Measurements from ENCODE around the gene ASCC1. TPM values are rescaled to one million over a fixed set of nuclear protein-coding genes. Genes with fewer than 3 reads are reported as not detected.

Gene ASCC1
- total and polyA plus RNA-seq, 7 donors: 15.3 to 37.0 (median 19.3) TPM

DNA sequence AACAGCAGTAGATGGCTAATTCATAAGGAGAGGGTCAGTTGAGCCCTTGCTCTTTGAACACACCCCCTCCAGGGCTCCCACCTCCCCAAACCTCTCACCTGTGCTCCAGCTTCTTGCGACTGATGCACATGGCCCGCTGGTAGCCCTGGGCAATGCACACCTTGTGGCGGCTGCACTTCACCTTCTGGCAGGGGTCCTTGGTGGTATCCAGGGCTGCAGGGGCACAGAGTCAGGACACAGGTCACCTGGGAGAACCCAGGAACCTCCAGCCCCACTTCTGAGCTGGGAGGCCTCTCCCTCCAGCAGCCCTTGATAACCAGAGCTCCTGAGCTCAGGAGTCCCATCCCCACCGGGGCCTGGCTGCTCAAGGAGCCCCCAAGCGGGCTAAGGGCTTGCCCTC lies 144.0 kb downstream of the ASCC1 start:
- Histone ChIP-seq H3K9me3 (no peaks in the 10 kb centered on the region), H3K27me3 (ENCODE audit: insufficient read depth in 3 of 3, low read length in 2 of 3) (no peaks in the 10 kb centered on the region), H3K36me3 (ENCODE audit: insufficient read depth in 1 of 2, low read depth in 1 of 2) (no peaks in the 10 kb centered on the region), H3K4me1 (peaks cover 6% of the 10 kb centered on the region), H3K4me3 (no peak overlapping the region), H3K27ac (no peak overlapping the region)
- TF ChIP-seq, protein P1, sequence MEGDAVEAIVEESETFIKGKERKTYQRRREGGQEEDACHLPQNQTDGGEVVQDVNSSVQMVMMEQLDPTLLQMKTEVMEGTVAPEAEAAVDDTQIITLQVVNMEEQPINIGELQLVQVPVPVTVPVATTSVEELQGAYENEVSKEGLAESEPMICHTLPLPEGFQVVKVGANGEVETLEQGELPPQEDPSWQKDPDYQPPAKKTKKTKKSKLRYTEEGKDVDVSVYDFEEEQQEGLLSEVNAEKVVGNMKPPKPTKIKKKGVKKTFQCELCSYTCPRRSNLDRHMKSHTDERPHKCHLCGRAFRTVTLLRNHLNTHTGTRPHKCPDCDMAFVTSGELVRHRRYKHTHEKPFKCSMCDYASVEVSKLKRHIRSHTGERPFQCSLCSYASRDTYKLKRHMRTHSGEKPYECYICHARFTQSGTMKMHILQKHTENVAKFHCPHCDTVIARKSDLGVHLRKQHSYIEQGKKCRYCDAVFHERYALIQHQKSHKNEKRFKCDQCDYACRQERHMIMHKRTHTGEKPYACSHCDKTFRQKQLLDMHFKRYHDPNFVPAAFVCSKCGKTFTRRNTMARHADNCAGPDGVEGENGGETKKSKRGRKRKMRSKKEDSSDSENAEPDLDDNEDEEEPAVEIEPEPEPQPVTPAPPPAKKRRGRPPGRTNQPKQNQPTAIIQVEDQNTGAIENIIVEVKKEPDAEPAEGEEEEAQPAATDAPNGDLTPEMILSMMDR (IDR thresholded peaks at IDR 0.05): no peak
- ATAC-seq (no peak), DNase-seq (peak in 1 of 2 donors; percentile 26)
- WGBS, 3 donors: 89 to 91% (median 90%) methylated on average over 5 of the region's 5 CpGs
- intact Hi-C loops (cut with DNase I): loop anchor here in 1 of 2 donors (5.0 kb wide), 1 partner anchor 1755 kb away; no protein-coding TSS in a partner anchor

DNA sequence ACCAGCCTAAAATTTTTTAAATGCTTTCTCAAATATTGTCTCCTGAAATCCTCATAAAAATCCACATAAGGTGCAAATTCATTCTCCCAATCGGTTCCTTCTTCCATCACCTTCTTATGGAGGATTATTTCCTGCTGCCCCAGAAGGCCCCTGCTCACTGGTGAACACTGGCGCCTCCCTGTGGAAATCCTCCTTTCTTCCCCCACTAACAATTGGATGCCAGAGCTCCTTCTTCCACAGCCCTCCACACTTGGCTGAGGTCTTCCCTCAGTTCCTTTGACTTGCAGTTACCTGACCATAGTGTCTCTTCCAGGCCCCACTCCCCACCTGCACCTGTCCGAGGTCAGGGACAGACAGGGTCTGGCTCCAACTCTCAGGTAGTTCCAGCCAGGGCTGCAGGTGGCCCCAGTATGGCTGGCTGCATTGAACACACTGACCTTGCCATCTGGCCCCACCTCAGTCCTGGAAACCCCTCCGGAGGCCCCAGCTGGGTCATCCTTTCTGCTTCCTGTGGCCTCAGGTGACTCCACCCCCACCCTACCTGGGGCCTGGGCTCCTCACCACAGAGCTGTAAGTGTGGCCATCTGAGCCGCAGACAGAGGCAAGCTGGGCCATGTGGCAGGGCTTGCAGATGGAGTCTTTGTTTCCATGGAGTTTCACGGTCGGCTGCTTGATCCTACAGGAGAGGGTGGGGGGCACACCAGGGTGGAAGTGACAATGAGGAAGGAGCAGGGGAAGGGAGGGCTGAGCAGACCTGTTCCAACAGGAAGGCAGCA lies 146.1 kb downstream of the ASCC1 start:
- Histone ChIP-seq H3K27ac (no peak overlapping the region), H3K27me3 (ENCODE audit: insufficient read depth in 3 of 3, low read length in 2 of 3) (no peaks in the 10 kb centered on the region), H3K9me3 (no peaks in the 10 kb centered on the region), H3K36me3 (ENCODE audit: insufficient read depth in 1 of 2, low read depth in 1 of 2) (no peaks in the 10 kb centered on the region), H3K4me3 (no peak overlapping the region), H3K4me1 (peaks cover 6% of the 10 kb centered on the region)
- DNase-seq (peak in 1 of 2 donors; percentile 23), ATAC-seq (no peak)
- intact Hi-C loops (cut with DNase I): loop anchor here in 1 of 2 donors (5.0 kb wide), 1 partner anchor 1753 kb away; no protein-coding TSS in a partner anchor
- 81 to 86% (median 82%) methylated on average over 7 of the region's 7 CpGs for WGBS, 3 donors
- TF ChIP-seq, protein P1 (IDR thresholded peaks at IDR 0.05): no peak

DNA sequence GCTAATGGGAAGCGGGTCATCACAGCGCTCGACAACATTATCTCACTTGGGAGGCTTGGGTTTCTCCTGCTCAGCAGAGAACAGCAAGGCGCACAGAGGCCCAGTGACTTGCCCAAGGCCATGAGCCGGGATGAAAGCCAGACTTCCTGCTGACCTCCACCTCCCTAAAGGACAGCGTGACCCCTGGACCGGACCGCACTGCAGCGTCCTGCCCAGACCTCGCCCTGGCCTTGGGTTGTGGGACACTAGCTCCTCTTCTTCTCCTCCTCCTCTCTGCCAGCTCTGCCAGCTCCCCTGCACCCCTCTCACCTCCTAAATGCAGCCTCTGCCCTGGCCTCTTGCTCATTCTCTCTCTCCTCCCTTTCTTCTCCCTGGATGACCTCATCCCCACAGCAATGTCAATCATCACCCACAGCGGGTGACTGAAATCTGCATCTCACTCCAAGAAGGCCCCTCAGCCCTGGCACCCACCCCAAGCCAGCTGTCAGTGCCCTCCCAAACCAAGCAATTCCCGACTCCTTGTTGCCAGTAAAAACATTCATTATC lies 147.1 kb downstream of the ASCC1 start:
- H3K27ac ChIP-seq: no peak overlapping the region
- DNase-seq: peak in 1 of 2 donors; percentile 36
- 68 to 77% (median 69%) methylated on average over 12 of the region's 12 CpGs for WGBS, 3 donors
- no peaks in the 10 kb centered on the region for H3K9me3 ChIP-seq
- no peaks in the 10 kb centered on the region for H3K36me3 ChIP-seq (ENCODE audit: insufficient read depth in 1 of 2, low read depth in 1 of 2)
- TF ChIP-seq, protein P1 (IDR thresholded peaks at IDR 0.05): no peak
- no peaks in the 10 kb centered on the region for H3K27me3 ChIP-seq (ENCODE audit: insufficient read depth in 3 of 3, low read length in 2 of 3)
- ATAC-seq: no peak
- peaks cover 6% of the 10 kb centered on the region for H3K4me1 ChIP-seq
- H3K4me3 ChIP-seq: no peak overlapping the region
- intact Hi-C loops (cut with DNase I): no loop called here

DNA sequence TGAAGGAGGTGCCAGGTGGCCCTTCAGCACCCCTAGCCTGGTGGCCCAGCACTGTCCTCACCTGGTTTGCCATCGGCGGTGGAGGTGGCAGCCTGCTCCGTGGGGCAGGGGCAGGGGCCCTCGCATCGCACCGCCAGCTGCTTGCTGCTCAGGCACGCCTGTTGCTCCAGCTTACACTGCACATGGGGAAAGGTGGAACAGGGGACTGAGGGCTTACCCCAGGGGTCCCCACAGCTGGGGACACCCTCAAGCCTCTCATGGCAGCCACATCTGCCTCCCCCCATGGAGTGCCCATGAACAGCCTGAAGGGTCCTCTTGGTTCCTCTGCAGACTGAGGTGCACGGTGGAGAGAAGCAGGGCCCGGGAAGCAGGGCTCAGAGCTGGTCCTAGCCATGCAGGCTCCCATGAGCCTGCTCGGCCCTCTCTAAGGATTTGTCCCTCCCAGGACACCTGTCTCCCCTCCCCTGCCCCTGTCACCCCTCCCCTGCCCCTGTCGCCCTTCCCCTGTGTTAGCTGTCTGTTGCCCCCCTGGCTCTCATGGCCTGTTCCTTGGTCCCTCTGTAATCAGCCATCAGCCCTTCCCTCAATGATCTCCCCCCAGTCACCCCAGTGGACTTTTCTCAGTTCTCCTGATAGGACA lies 147.8 kb downstream of the ASCC1 start:
- Histone ChIP-seq H3K9me3 (no peaks in the 10 kb centered on the region), H3K27ac (no peak overlapping the region), H3K36me3 (ENCODE audit: insufficient read depth in 1 of 2, low read depth in 1 of 2) (no peaks in the 10 kb centered on the region), H3K4me1 (peaks cover 6% of the 10 kb centered on the region), H3K4me3 (no peak overlapping the region), H3K27me3 (ENCODE audit: insufficient read depth in 3 of 3, low read length in 2 of 3) (no peaks in the 10 kb centered on the region)
- ATAC-seq (no peak), DNase-seq (peak in 1 of 2 donors; percentile 48)
- intact Hi-C loops (cut with DNase I): no loop called here
- TF ChIP-seq, protein P1 (IDR thresholded peaks at IDR 0.05): no peak
- WGBS, 3 donors: 92 to 99% (median 97%) methylated on average over 8 to 11 of the region's 11 CpGs

Measured in psoas muscle (tissue), 8 donors.